DMS114 treated with DMSO at 0.1 percent for 48 hours (cell line): ENCODE measurements around the gene NFIA.
"Not testable (repeated sequence)": the region's sequence is repeated elsewhere in the genome, so short reads cannot be mapped to it uniquely, and the experiment has no call there.

Source experiments
- DNase-seq: peaks from one replicate; lab custom pipeline; 2025; ENCODE audit not compliant: unreplicated experiment; lab: John Stamatoyannopoulos, UW

NFIA gene

GRCh38 chr1:61125263-61125662 lies 42.9 kb downstream of the NFIA start:
- DNase-seq: no peak

GRCh38 chr1:61125895-61126294 lies 43.5 kb downstream of the NFIA start:
- no peak for DNase-seq

- DNase-seq: not testable (repeated sequence)
These were observed 44.5 kb downstream of the NFIA start for GRCh38 chr1:61126843-61127242.

- DNase-seq: no peak
These were observed 48.1 kb downstream of the NFIA start for GRCh38 chr1:61130338-61131000.

- DNase-seq: no peak
These were observed 48.9 kb downstream of the NFIA start for GRCh38 chr1:61131248-61131647.

- DNase-seq: no peak
These were observed 49.4 kb downstream of the NFIA start for GRCh38 chr1:61131716-61132115.

- no peak for DNase-seq
These were observed 49.8 kb downstream of the NFIA start for GRCh38 chr1:61132176-61132638.

- no peak for DNase-seq
These were observed 50.4 kb downstream of the NFIA start for GRCh38 chr1:61132645-61133334.

GRCh38 chr1:61133335-61134019 lies 51.1 kb downstream of the NFIA start:
- DNase-seq: no peak

GRCh38 chr1:61135291-61135690 lies 52.9 kb downstream of the NFIA start:
- DNase-seq: no peak

- DNase-seq: no peak
These were observed 55.9 kb downstream of the NFIA start for GRCh38 chr1:61138305-61138704.

- no peak for DNase-seq
These were observed 56.8 kb downstream of the NFIA start for GRCh38 chr1:61138921-61139774.

GRCh38 chr1:61139775-61140549 lies 57.6 kb downstream of the NFIA start:
- DNase-seq: no peak

- no peak for DNase-seq
These were observed 58.4 kb downstream of the NFIA start for GRCh38 chr1:61140778-61141177.

- DNase-seq: no peak
These were observed 59.1 kb downstream of the NFIA start for GRCh38 chr1:61141288-61142042.

GRCh38 chr1:61142043-61142440 lies 59.7 kb downstream of the NFIA start:
- no peak for DNase-seq

GRCh38 chr1:61142726-61143500 lies 60.6 kb downstream of the NFIA start:
- DNase-seq: no peak

- no peak for DNase-seq
These were observed 61.6 kb downstream of the NFIA start for GRCh38 chr1:61143821-61144424.
